HG03354 (cell line): Measurements from ENCODE around the gene ATAD3C.
"Not testable (repeated sequence)": the region's sequence is repeated elsewhere in the genome, so short reads cannot be mapped to it uniquely, and the experiment has no call there.

Experiments used
- ATAC-seq: cut with Tn5 transposase; IDR thresholded peaks from one replicate; pipeline ENCODE4 v1.9.1; 2021; ENCODE audit warnings: mild to moderate bottlenecking; ENCODE audit not compliant: unreplicated experiment, poor library complexity, severe bottlenecking

Gene ATAD3C

DNA sequence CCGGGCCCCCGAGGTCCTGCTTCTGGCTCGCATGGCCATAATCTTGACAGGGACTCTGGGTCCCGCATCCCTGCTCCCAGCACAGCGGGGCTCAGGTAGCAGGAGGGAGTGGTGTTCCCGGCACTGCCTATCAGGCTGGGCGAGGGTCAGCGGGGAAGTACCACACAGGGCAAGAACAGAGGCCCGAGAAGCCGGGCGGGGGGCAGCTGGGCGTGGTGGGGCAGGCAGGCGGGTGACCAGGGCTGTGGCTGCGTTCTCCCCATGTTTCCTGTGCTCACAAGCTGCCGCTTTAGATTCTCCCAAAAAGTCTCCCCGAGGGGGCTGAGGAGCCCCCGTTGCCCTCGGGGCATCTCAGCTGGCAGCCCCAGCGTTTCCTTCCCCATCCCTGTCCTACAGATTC is 40.4 kb downstream of the ATAD3C start:
- ATAC-seq: no peak

DNA sequence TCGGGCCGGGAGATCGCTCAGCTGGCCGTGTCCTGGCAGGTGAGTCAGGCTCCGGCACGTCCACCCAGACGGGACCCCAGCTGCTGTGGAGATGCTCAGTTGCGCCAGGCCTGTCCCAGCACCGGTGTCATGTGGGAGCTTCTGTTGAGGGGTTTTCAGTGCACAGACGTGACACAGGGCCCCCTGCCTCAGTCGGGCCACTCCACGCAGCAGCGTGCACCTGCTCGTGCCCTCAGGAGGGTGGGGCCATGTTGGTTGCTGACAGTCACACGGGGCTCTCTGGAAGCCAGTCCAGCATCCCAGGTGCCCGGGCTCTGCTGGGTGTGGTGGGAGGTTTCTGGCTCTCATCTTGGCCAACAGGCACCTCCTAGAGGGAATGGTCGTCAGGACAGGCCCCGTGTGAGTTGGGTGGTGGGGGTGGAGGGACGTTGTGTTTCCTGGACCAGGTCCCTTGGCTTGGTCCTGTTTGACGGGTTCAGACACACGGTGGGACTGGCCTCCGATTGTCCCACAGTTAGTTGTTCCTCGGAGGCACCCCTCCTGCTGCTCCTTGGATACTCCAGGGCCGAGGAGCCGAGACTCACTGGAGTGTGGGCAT is 41.2 kb downstream of the ATAD3C start:
- ATAC-seq: no peak

DNA sequence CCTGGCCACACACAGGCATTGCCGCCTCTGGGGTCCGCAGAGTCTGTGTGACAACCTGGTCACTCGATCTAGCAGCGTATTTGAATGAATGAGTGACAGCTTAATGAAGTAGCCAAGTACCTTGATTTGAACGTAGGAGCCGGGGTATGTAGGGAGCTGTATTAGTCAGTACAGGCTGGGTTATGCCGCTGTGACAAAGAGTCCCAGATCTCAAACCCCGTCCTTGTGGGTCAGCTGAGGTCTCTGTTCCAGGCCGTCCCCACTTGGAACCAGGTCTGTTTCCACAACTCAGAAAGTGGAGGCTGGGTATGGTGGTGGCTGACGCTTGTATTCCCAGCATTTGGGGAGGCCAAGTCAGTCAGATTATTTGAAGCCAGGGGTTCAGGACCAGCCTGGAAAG is 42.1 kb downstream of the ATAD3C start:
- no peak for ATAC-seq

DNA sequence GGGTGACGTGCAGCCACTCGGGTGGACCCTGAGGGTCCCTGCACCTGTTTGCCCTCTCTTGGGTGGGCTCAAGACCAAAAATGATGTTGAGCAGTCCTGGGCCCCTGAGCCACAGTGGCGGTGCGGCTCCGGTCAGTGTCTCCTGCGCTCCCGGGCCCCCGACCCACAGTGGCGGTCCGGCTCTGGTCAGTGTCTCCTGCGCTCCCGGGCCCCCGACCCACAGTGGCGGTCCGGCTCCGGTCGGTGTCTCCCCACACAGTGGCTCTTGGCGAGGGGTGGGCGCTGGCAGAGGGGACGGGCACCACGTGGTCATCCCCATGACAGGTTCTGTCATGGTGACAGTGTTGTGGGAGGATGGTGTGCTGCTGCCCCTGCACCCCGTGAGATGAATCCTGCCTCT is 44.8 kb downstream of the ATAD3C start:
- not testable (repeated sequence) for ATAC-seq

DNA sequence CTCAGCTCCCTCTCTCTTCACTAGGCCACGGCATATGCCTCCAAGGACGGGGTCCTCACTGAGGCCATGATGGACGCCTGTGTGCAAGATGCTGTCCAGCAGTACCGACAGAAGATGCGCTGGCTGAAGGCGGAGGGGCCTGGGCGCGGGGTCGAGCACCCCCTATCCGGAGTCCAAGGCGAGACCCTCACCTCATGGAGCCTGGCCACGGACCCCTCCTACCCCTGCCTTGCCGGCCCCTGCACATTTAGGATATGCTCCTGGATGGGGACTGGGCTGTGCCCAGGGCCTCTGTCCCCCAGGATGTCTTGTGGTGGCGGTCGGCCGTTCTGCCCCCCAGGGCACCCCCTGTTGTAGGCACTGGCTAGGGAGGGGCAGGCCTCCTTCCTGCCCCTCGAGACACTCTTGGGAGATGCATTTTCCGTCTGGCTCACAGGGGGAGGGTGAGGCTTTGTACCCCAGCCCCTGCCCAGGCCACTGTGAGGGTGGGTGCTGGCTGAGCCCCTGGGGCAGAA is 46.0 kb downstream of the ATAD3C start:
- ATAC-seq: not testable (repeated sequence)

DNA sequence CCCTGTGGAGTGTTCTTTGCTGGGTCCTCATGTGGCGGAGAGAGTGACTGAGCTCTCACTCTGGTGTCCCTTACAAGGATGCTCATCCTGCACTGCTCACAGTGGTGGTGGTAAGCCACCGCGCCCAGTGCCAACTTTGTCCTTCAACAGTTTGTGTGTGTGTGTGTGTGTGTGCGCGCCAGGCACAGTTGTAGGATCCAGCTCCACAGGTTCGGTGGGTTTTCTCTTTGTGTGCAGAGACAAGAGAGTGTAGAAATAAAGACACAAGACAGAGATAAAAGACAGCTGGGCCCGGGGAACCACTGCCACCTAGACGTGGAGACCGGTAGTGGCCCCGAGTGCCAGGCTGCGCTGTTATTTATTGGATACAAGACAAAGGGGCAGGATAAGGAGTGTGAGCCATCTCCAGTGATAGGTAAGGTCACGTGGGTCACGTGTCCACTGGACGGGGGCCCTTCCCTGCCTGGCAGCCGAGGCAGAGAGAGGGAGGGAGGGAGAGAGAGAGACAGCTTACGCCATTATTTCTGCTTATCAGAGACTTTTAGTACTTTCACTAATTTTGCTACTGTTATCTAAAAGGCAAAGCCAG is 55.4 kb downstream of the ATAD3C start:
- ATAC-seq: peak; percentile 35

DNA sequence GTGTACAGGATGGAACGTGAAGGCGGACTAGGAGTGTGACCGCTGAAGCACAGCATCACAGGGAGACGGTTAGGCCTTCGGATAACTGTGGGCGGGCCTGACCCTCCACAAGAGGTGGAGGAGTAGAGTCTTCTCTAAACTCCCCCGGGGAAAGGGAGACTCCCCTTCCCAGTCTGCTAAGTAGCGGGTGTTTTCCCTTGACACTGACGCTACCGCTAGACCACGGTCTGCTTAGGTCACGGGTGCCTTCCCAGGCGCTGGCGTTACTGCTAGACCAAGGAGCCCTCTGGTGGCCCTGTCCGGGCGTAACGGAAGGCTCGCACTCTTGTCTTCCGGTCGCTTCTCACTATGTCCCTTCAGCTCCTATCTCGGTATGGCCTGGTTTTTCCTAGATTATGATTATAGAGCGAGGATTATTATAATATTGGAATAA is 55.9 kb downstream of the ATAD3C start:
- peak; percentile 51 for ATAC-seq

DNA sequence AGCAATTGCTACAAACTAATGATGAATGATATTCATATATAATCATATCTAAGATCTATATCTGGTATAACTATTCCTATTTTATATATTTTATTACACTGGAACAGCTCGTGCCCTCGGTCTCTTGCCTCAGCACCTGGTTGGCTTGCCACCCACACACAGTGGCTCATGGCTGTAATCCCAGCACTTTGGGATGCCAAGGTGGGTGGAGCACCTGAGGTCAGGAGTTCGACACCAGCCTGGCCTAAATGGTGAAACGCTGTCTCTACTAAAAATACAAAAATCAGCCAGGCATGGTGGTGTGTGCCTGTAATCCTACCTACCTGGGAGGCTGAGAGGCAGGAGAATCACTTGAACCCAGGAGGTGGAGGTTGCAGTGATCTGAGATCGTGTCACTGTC is 56.3 kb downstream of the ATAD3C start:
- ATAC-seq: not testable (repeated sequence)

DNA sequence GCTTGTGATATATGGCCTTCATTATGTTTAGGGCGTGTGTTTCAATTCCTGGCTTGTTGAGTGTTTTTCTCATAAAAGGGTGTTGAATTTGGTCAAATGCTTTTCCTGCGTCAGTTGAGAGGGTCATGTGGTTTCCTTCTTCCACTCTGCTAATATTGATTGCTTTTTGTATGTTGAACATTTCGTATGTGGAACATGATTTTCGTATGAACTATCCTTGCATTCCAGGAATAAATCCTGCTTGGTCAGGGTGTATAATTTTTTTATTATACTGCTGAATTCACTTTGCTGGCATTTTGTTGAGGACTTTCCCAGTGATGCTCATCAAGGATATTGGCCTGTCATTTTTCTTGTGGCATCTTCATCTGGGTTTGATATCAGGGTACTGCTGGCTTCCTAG is 57.8 kb downstream of the ATAD3C start:
- ATAC-seq: no peak

DNA sequence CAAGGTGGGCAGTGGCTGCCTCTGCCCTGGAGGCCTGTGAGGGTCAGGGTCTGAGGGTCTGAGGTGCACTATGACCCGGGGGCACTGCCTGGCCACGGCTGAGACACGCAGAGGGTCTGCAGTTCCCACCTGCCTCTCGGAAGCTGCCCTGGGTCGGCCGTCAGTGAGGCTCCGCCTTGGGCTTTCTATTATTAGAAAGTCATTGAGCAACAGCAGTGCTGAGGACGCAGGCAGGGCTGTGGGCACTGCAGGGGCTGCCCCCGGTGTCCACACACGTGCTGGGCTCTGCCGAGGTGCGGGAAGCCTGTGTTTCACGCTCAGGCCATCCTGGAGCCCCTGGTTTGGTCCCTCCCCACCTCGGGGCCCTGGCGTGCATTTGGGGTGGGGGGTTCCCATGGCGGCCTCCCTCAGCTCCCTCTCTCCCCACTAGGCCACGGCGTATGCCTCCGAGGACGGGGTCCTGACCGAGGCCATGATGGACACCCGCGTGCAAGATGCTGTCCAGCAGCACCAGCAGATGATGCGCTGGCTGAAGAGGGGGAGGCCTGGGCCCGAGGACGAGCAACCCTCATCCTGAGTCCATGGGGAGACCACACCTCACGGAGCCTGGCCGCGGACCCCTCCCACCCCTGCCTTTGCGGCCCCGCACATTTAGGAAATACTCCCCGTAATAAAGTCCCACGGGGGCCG is 59.4 kb downstream of the ATAD3C start:
- not testable (repeated sequence) for ATAC-seq

DNA sequence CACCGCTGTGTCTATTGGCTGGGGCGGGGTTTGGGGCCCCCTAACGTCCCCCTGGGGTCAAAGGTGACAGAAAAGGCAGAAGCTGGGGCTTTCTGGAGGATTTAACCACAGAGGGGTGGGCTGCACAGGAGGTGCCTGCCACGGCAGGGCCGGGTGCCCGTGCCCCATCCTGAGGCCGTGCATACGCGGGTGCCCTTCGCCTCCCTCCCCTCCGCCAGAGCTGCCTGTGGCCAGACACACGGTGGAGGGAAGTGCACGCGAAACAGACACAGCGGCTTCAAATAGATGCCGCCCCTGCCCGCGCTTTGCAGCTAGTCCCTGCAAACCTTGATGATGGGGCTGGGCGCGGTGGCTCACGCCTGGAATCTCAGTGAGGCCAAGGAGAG is 60.0 kb downstream of the ATAD3C start:
- not testable (repeated sequence) for ATAC-seq

DNA sequence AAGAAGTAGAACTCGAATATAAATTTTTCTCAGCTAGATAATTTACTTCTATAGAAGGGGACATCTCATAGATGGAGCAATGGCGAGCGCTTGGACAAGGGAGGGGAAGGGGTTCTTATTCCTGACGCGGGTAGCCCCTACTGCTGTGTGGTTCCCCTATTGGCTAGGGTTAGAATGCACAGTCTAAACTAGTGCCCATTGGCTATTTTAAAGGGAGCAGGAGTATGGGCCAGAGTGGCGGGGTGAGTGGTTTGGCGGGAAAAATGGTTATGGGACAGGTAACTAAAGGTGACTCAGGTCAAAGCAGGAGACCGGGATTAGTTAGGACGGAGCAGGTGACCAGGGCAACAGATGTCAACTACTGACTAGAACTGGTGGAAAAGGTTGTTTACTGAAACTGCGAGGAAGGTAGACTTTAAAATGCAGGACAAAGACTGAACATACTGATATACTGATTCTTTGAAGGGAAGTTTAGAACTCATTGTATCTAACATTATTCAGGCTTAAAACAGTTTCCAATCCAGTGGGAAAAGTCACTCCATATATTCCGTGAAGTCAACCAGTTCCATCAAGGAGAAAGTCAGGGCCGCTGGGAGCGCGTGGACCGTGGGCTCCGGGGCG is 61.5 kb downstream of the ATAD3C start:
- no peak for ATAC-seq

DNA sequence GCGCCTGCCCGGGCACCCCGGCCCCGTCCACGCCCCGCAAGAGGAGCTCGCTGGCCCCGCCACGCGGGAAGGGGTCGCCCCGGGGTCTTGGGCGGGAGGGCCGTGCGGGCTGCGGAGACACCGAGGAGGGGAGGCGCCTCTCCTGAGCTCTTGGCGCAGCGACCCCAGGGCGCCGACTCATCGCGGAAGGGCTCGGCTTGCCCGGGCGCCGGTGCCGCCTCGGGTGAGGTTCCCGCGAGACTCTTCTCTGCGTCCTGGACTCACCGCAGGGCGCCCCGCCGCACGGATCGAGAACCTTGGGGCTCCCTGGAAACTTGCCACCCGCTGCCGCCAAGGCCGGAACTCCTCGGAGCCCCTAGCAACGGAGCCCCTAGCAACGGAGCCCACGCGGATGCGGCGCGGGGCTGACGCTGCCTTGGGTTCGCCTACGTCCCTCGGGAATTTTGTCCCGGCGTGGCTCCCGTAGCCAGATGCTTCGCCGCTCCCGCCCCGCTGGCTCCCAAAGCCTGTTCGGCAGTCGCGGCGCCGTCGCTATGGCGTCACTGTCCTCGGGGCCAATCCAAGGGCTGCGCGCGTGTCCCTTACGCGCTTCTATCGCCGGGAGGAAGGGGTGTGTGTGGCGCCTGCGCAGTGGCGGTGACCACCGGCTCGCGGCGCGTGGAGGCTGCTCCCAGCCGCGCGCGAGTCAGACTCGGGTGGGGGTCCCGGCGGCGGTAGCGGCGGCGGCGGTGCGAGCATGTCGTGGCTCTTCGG is 62.2 kb downstream of the ATAD3C start, which contains the start of gene ATAD3A:
TSS of gene ATAD3A (plus strand) at position 630 of the 753 bp plus-strand sequence. CDS start at position 737, 107 bp downstream.
- peak; percentile 87 for ATAC-seq

DNA sequence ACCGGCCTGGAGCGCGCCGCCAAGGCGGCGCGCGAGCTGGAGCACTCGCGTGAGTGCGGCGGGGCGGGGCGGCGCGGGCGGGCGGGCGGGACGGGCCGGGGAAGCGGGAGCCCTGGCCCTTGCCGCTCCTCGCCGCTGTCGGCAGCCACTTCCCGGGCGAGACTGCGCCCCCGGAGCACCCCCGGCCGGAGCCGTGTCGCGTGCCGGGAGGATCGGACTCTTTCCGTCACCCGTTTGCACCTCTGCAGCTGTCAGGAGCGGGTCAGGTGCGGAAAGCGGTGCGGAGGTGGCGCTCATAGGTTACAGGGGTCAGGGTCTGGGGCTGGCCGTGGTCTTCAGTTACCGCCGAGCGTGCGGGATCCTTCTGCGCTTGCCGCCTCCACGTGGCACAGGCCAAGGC is 62.9 kb downstream of the ATAD3C start:
- peak; percentile 21 for ATAC-seq

DNA sequence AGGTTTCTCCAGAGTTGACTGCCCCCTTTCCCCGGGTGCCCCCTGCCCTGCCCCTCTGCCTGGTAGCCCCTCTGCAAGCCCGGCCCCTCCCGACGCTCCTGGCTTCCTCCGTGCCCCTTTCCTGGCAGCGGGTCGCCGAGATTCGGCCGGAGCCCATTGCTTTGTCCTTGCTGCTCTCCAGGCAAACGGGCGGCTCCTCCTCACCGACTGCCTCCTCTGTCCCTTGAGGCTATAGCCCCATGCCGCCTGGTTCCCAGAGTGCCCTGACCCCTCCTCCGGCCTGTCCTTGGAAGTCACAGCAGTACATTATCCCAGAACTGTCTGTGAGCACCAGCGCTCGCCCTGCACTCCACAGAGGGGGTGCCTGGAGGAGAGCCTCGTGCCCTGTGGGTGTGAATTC is 64.2 kb downstream of the ATAD3C start:
- ATAC-seq: not testable (repeated sequence)

DNA sequence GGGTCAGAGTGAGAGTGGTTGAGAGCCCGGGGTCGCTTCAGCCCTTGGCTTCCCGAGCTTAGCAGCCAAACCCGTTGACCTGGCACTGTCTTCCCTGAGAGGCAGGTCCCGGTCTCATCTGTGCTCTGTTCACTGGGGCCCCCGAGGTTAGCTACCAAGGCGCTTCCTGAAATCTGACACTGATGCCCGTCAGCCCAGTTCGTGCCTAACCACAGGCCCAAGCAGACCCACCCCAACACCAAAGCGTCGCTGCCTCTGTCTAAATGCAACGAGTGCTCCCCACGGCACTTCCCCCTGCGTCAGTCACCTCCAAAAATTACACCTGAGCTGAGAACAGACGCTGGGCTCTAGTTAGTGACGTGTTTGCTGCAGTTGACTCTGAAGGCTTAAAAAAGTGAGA is 64.9 kb downstream of the ATAD3C start:
- not testable (repeated sequence) for ATAC-seq

DNA sequence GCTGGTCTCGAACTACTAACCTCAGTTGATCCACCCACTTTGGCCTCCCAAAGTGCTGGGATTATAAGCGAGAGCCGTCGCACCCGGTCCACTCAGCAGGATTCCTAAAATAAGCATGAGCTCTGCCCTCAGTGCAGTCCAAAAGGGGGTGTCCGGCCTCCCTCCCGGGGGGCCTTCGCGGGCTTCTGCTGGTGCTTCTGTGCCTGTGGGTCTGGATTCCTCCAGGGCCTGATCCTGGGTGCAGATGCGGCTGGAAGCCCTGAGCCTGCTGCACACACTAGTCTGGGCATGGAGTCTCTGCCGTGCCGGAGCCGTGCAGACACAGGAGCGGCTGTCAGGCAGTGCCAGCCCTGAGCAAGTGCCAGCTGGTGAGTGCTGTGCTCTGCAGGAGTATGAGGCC is 67.4 kb downstream of the ATAD3C start:
- not testable (repeated sequence) for ATAC-seq

DNA sequence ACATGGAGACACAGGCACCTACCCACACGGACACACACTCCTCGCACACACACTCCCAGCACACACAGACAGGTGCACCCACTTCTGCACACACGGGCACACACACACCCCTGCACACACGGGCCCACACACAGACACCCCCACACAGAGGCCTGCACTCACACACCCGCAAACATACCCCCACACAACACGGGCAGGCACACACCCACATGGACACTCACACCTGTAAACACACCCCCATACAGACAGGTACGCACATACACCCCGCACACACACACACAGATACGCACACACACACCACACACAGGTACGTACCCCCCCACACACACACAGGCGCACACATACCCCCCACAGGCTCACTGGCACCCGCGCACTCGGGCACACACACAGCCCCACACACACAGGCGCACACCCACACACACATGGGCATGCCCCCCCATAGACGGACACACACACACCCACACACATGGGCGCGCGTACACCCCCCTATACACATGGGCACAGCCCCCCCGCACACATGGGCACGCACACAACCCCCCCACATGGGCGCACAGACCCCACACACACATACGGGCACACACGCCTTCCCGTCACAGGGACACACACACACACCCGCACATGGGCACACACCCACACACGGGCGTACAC is 68.6 kb downstream of the ATAD3C start:
- no peak for ATAC-seq

DNA sequence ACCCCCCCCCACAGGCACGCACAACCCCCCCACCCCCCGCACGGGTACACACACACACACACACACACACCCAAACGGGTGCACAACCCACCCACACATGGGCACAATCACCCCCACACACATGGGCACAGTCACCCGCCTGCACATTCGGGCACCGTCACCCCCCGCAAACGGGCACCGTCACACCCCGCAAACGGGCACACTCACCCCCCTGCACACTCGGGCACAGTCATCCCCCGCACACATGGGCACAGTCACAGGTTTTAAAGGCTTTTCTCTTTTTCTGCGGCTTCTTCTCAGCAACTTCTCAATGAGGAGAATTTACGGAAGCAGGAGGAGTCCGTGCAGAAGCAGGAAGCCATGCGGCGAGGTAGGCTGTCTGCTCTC is 69.1 kb downstream of the ATAD3C start:
- ATAC-seq: not testable (repeated sequence)
